ENCODE data around the gene PEA15. TPM values are rescaled to one million over a fixed set of nuclear protein-coding genes. Genes with fewer than 3 reads are reported as not detected.

Gene PEA15
- total RNA-seq, 1 experiment from 2014 or later, result 56.3 TPM

GRCh38 chr1:160187407-160187806, 17.8 kb upstream of the PEA15 start (continued):
- TF ChIP-seq, protein P1, sequence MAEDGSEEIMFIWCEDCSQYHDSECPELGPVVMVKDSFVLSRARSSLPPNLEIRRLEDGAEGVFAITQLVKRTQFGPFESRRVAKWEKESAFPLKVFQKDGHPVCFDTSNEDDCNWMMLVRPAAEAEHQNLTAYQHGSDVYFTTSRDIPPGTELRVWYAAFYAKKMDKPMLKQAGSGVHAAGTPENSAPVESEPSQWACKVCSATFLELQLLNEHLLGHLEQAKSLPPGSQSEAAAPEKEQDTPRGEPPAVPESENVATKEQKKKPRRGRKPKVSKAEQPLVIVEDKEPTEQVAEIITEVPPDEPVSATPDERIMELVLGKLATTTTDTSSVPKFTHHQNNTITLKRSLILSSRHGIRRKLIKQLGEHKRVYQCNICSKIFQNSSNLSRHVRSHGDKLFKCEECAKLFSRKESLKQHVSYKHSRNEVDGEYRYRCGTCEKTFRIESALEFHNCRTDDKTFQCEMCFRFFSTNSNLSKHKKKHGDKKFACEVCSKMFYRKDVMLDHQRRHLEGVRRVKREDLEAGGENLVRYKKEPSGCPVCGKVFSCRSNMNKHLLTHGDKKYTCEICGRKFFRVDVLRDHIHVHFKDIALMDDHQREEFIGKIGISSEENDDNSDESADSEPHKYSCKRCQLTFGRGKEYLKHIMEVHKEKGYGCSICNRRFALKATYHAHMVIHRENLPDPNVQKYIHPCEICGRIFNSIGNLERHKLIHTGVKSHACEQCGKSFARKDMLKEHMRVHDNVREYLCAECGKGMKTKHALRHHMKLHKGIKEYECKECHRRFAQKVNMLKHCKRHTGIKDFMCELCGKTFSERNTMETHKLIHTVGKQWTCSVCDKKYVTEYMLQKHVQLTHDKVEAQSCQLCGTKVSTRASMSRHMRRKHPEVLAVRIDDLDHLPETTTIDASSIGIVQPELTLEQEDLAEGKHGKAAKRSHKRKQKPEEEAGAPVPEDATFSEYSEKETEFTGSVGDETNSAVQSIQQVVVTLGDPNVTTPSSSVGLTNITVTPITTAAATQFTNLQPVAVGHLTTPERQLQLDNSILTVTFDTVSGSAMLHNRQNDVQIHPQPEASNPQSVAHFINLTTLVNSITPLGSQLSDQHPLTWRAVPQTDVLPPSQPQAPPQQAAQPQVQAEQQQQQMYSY (CRISPR knock-in tag; IDR thresholded peaks at IDR 0.05), result no peak
- TF ChIP-seq JUN (CRISPR knock-in tag; IDR thresholded peaks at IDR 0.05) (no peak), NR1H2 (CRISPR knock-in tag; IDR thresholded peaks at IDR 0.05) (no peak), IRF2 (CRISPR knock-in tag; IDR thresholded peaks at IDR 0.05; ENCODE audit: borderline replicate concordance, low read depth) (no peak), SOX15 (CRISPR knock-in tag; IDR thresholded peaks at IDR 0.05) (no peak), ZNF532 (CRISPR knock-in tag; IDR thresholded peaks at IDR 0.05; ENCODE audit: borderline replicate concordance) (no peak), ATF1 (CRISPR knock-in tag; IDR thresholded peaks at IDR 0.05) (no peak), NFYB (CRISPR knock-in tag; conservative IDR thresholded peaks at IDR 0.05; ENCODE audit: low read depth) (no peak)
- TF ChIP-seq, protein P2, sequence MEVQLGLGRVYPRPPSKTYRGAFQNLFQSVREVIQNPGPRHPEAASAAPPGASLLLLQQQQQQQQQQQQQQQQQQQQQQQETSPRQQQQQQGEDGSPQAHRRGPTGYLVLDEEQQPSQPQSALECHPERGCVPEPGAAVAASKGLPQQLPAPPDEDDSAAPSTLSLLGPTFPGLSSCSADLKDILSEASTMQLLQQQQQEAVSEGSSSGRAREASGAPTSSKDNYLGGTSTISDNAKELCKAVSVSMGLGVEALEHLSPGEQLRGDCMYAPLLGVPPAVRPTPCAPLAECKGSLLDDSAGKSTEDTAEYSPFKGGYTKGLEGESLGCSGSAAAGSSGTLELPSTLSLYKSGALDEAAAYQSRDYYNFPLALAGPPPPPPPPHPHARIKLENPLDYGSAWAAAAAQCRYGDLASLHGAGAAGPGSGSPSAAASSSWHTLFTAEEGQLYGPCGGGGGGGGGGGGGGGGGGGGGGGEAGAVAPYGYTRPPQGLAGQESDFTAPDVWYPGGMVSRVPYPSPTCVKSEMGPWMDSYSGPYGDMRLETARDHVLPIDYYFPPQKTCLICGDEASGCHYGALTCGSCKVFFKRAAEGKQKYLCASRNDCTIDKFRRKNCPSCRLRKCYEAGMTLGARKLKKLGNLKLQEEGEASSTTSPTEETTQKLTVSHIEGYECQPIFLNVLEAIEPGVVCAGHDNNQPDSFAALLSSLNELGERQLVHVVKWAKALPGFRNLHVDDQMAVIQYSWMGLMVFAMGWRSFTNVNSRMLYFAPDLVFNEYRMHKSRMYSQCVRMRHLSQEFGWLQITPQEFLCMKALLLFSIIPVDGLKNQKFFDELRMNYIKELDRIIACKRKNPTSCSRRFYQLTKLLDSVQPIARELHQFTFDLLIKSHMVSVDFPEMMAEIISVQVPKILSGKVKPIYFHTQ (CRISPR knock-in tag; IDR thresholded peaks at IDR 0.05), result no peak

DNA sequence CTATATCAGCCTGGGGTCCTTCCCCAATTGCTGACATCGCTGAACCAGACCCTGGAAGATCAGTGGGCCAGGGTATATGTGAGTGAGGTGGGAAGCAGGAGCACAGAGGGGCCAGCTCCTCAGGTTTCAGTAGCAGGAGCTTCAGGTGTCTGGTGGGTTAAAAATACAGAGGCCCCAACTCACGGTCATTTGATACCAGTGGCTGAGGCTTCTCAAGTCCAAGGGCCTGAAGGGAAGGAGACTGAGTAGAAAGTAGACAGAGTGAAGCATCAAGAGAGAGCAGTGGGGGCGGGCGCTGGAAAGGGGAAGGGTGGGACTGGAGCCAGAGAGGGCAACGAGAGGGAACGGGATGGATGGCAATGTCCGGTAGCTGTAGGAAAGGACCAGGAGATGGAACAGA, 16.8 kb upstream of the PEA15 start:
- ChIA-PET CTCF (interaction anchor here (2.9 to 4.3 kb wide), 5 partner anchors 20 to 103 kb away, joined by 11 to 46 read pairs (median 32); no protein-coding TSS in a partner anchor), POLR2A (no interaction called here)
- Mint-ChIP-seq H3K36me3 (no peaks in the 10 kb centered on the region), H3K27ac (no peak overlapping the region), H3K9me3 (no peaks in the 10 kb centered on the region), H3K27me3 (ENCODE audit: low read depth) (no peaks in the 10 kb centered on the region; the same call in 1 of the 2 replicates), H3K4me1 (peaks cover 19% of the 10 kb centered on the region), H3K4me3 (no peak overlapping the region)
- ATAC-seq (no peak), DNase-seq (ENCODE audit: low spot score) (no peak)
- TF ChIP-seq, protein P3, sequence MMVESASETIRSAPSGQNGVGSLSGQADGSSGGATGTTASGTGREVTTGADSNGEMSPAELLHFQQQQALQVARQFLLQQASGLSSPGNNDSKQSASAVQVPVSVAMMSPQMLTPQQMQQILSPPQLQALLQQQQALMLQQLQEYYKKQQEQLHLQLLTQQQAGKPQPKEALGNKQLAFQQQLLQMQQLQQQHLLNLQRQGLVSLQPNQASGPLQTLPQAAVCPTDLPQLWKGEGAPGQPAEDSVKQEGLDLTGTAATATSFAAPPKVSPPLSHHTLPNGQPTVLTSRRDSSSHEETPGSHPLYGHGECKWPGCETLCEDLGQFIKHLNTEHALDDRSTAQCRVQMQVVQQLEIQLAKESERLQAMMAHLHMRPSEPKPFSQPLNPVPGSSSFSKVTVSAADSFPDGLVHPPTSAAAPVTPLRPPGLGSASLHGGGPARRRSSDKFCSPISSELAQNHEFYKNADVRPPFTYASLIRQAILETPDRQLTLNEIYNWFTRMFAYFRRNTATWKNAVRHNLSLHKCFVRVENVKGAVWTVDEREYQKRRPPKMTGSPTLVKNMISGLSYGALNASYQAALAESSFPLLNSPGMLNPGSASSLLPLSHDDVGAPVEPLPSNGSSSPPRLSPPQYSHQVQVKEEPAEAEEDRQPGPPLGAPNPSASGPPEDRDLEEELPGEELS (CRISPR knock-in tag; IDR thresholded peaks at IDR 0.05), result no peak
- TF ChIP-seq, protein P4, sequence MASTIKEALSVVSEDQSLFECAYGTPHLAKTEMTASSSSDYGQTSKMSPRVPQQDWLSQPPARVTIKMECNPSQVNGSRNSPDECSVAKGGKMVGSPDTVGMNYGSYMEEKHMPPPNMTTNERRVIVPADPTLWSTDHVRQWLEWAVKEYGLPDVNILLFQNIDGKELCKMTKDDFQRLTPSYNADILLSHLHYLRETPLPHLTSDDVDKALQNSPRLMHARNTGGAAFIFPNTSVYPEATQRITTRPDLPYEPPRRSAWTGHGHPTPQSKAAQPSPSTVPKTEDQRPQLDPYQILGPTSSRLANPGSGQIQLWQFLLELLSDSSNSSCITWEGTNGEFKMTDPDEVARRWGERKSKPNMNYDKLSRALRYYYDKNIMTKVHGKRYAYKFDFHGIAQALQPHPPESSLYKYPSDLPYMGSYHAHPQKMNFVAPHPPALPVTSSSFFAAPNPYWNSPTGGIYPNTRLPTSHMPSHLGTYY (CRISPR knock-in tag; IDR thresholded peaks at IDR 0.05), result no peak
- TF ChIP-seq, protein P5, sequence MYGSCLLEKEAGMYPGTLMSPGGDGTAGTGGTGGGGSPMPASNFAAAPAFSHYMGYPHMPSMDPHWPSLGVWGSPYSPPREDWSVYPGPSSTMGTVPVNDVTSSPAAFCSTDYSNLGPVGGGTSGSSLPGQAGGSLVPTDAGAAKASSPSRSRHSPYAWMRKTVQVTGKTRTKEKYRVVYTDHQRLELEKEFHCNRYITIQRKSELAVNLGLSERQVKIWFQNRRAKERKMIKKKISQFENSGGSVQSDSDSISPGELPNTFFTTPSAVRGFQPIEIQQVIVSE (CRISPR knock-in tag; IDR thresholded peaks at IDR 0.05; ENCODE audit: borderline replicate concordance), result no peak
